GM15510 (cell line): ENCODE data around the gene SIPA1L2.

Source experiments
- POLR2A ChIP-seq: IDR thresholded peaks from 3 replicates; pipeline ENCODE4 v1.6.1; 2011; ENCODE audit warnings: borderline replicate concordance; ENCODE audit not compliant: insufficient read length; ENCODE audit errors: extremely low read depth

The SIPA1L2 gene

GRCh38 chr1:232611834-232612233 lies 18.1 kb downstream of the SIPA1L2 start:
- TF ChIP-seq POLR2A, result no peak

GRCh38 chr1:232610192-232610901 lies 19.6 kb downstream of the SIPA1L2 start:
- no peak for TF ChIP-seq POLR2A

- no peak for TF ChIP-seq POLR2A
Measured at GRCh38 chr1:232608427-232608826, 21.5 kb downstream of the SIPA1L2 start.

- TF ChIP-seq POLR2A, result no peak
Measured at GRCh38 chr1:232602622-232603021, 27.3 kb downstream of the SIPA1L2 start.

GRCh38 chr1:232600424-232601258 lies 29.3 kb downstream of the SIPA1L2 start:
- TF ChIP-seq POLR2A, result no peak

GRCh38 chr1:232599178-232600041 lies 30.5 kb downstream of the SIPA1L2 start:
- no peak for TF ChIP-seq POLR2A

- TF ChIP-seq POLR2A, result no peak
Measured at GRCh38 chr1:232598837-232599177, 31.1 kb downstream of the SIPA1L2 start.

- TF ChIP-seq POLR2A, result no peak
Measured at GRCh38 chr1:232598133-232598532, 31.8 kb downstream of the SIPA1L2 start.

GRCh38 chr1:232597721-232598120 lies 32.2 kb downstream of the SIPA1L2 start:
- no peak for TF ChIP-seq POLR2A

- TF ChIP-seq POLR2A, result no peak
Measured at GRCh38 chr1:232596666-232597303, 33.1 kb downstream of the SIPA1L2 start.

- no peak for TF ChIP-seq POLR2A
Measured at GRCh38 chr1:232594768-232595698, 34.9 kb downstream of the SIPA1L2 start.

- TF ChIP-seq POLR2A, result no peak
Measured at GRCh38 chr1:232593717-232594502, 36.0 kb downstream of the SIPA1L2 start.

GRCh38 chr1:232591344-232591743 lies 38.6 kb downstream of the SIPA1L2 start:
- no peak for TF ChIP-seq POLR2A
